H1 (cell line): ENCODE results near the gene BRD1. TPM values are rescaled to one million over a fixed set of nuclear protein-coding genes. Genes with fewer than 3 reads are reported as not detected.

Experiments
- CTCF ChIA-PET: fragments of 300-600 bp; sonication (Branson Sonifier 250); formaldehyde crosslinking; loops from one replicate; lab custom pipeline; 2021; ENCODE audit not compliant: partially characterized antibody; lab: Charles Lee
- POLR2A ChIA-PET: fragments of 300-600 bp; sonication (Branson Sonifier 250); formaldehyde crosslinking; loops from one replicate; lab custom pipeline; 2021; ENCODE audit warnings: inconsistent platforms; ENCODE audit not compliant: partially characterized antibody; lab: Charles Lee
- DNase-seq, 2 experiments: peaks; one replicate each; pipeline versions ENCODE4 v3.0.0 to v3.0.0-alpha.2; 2010 to 2022; ENCODE audit warnings: low spot score in 2 of 2, low read depth in 1 of 2, mixed read lengths in 1 of 2
- FAIRE-seq: peaks from 2 replicates; lab custom pipeline; 2011; peaks lifted over from hg19 to GRCh38; lab: Jason Lieb, UNC
- H2AFZ ChIP-seq: 2 replicates; pipeline ENCODE4 v1.8.1; 2012; ENCODE audit warnings: low read length, inconsistent platforms
- H2AK5ac ChIP-seq: 2 replicates; pipeline ENCODE4 v1.6.1; 2013; ENCODE audit warnings: low read depth, low read length
- H2BK120ac ChIP-seq: replicated peaks from 2 replicates; pipeline ENCODE3; 2013; ENCODE audit warnings: low read depth, low read length, inconsistent platforms
- H2BK12ac ChIP-seq: 2 replicates; pipeline ENCODE4 v1.6.1; 2013; ENCODE audit warnings: low read depth, low read length
- H2BK15ac ChIP-seq: 2 replicates; pipeline ENCODE4 v1.6.1; 2013; ENCODE audit warnings: low read length
- H2BK20ac ChIP-seq: 2 replicates; pipeline ENCODE4 v1.6.1; 2013; ENCODE audit warnings: low read length
- H2BK5ac ChIP-seq: 2 replicates; pipeline ENCODE4 v1.6.1; 2013; ENCODE audit warnings: low read depth, low read length
- H3K14ac ChIP-seq: 2 replicates; pipeline ENCODE4 v1.6.1; 2013; ENCODE audit warnings: inconsistent platforms; ENCODE audit not compliant: insufficient read length
- H3K18ac ChIP-seq: 2 replicates; pipeline ENCODE4 v1.6.1; 2013; ENCODE audit warnings: low read length; ENCODE audit errors: extremely low read depth
- H3K23ac ChIP-seq: 2 replicates; pipeline ENCODE4 v1.6.1; 2013; ENCODE audit warnings: inconsistent platforms; ENCODE audit not compliant: insufficient read length
- H3K23me2 ChIP-seq: 2 replicates; pipeline ENCODE4 v1.6.1; 2013; ENCODE audit warnings: low read depth, low read length
- H3K27ac ChIP-seq: 2 replicates; pipeline ENCODE4 v1.6.1; 2011; ENCODE audit warnings: low read depth, low read length, inconsistent platforms
- H3K27me3 ChIP-seq, 4 experiments: replicated peaks in 1 of 4; 1 replicate in 1 of 4; 2 replicates in 3 of 4; pipeline versions ENCODE4 v1.6.1 to v1.8.1; 2011 to 2013; ENCODE audit warnings: low read length in 3 of 4, mild to moderate bottlenecking in 3 of 4, inconsistent platforms in 2 of 4, mixed read lengths in 2 of 4, moderate library complexity in 1 of 4; ENCODE audit not compliant: control insufficient read depth in 3 of 4, insufficient read depth in 3 of 4; ENCODE audit errors: extremely low read depth in 1 of 4
- H3K36me3 ChIP-seq, 4 experiments: 2 replicates each; pipeline versions ENCODE4 v1.6.1 to v1.8.1; 2011 to 2013; ENCODE audit warnings: mild to moderate bottlenecking in 4 of 4, low read length in 3 of 4, moderate library complexity in 2 of 4, control low read depth in 1 of 4, inconsistent platforms in 1 of 4; ENCODE audit not compliant: insufficient read depth in 4 of 4, control insufficient read depth in 2 of 4
- H3K4ac ChIP-seq: replicated peaks from 2 replicates; pipeline ENCODE3; 2013; ENCODE audit warnings: low read length, low read depth, mixed read lengths, inconsistent platforms; ENCODE audit not compliant: insufficient read length
- H3K4me1 ChIP-seq, 4 experiments: replicated peaks in 1 of 4; 1 replicate in 1 of 4; 2 replicates in 3 of 4; pipeline versions ENCODE4 v1.6.1 to v1.8.1; 2011 to 2013; ENCODE audit warnings: low read length in 3 of 4, inconsistent platforms in 2 of 4, mixed read lengths in 1 of 4; ENCODE audit not compliant: insufficient read depth in 4 of 4, control insufficient read depth in 3 of 4
- H3K4me2 ChIP-seq, 2 experiments: 2 replicates each; pipeline versions ENCODE4 v1.6.1 to v1.8.1; 2011 to 2013; ENCODE audit warnings: low read depth in 2 of 2, low read length in 2 of 2, control low read depth in 1 of 2, inconsistent platforms in 1 of 2, mild to moderate bottlenecking in 1 of 2; ENCODE audit not compliant: insufficient read depth in 1 of 2
- H3K4me3 ChIP-seq, 4 experiments: fragments of 200-600, 300-600 bp in 1 of 4; sonication (generic), shearing (Covaris generic), sonication (Bioruptor Twin) in 1 of 4; 2 replicates each; pipeline versions ENCODE4 v1.5.1 to v1.8.1; 2011 to 2016; ENCODE audit warnings: low read length in 4 of 4, low read depth in 3 of 4, control low read depth in 2 of 4, inconsistent platforms in 2 of 4, mild to moderate bottlenecking in 2 of 4, mixed read lengths in 1 of 4, moderate library complexity in 1 of 4; ENCODE audit not compliant: insufficient read depth in 2 of 4; ENCODE audit errors: extremely low read depth in 1 of 4
- H3K56ac ChIP-seq: replicated peaks from 2 replicates; pipeline ENCODE3; 2013; ENCODE audit warnings: low read depth, mild to moderate bottlenecking, mixed read lengths, low read length, inconsistent platforms; ENCODE audit not compliant: insufficient read length
- H3K79me1 ChIP-seq: 2 replicates; pipeline ENCODE4 v1.6.1; 2013; ENCODE audit warnings: low read depth, low read length, control low read depth
- H3K79me2 ChIP-seq, 2 experiments: 2 replicates each; pipeline versions ENCODE4 v1.6.1 to v1.8.1; 2012 to 2013; ENCODE audit warnings: low read length in 2 of 2, mild to moderate bottlenecking in 2 of 2, inconsistent platforms in 1 of 2; ENCODE audit not compliant: insufficient read depth in 2 of 2, control insufficient read depth in 1 of 2
- H3K9ac ChIP-seq, 4 experiments: replicated peaks in 1 of 4; 1 replicate in 1 of 4; 2 replicates in 3 of 4; pipeline versions ENCODE4 v1.6.1 to v1.8.1; 2011 to 2013; ENCODE audit warnings: low read depth in 3 of 4, low read length in 3 of 4, control low read depth in 2 of 4, mild to moderate bottlenecking in 2 of 4, moderate library complexity in 2 of 4, inconsistent platforms in 1 of 4; ENCODE audit errors: extremely low read depth in 1 of 4
- H3K9me3 ChIP-seq, 2 experiments: 2 replicates each; pipeline versions ENCODE4 v1.6.1 to v1.8.1; 2012 to 2013; ENCODE audit warnings: mild to moderate bottlenecking in 2 of 2, moderate library complexity in 2 of 2, control low read depth in 1 of 2, inconsistent platforms in 1 of 2, low read depth in 1 of 2, low read length in 1 of 2, mixed read lengths in 1 of 2; ENCODE audit not compliant: insufficient read depth in 2 of 2
- H4K20me1 ChIP-seq, 2 experiments: replicated peaks in 1 of 2; 2 replicates each; pipeline versions ENCODE3 to v1.8.1; 2011 to 2013; ENCODE audit warnings: inconsistent platforms in 2 of 2, low read length in 2 of 2, mild to moderate bottlenecking in 1 of 2; ENCODE audit not compliant: insufficient read depth in 2 of 2, control insufficient read depth in 1 of 2
- H4K5ac ChIP-seq: 2 replicates; pipeline ENCODE4 v1.6.1; 2013; ENCODE audit warnings: low read length, low read depth, mixed read lengths, inconsistent platforms; ENCODE audit not compliant: insufficient read length
- H4K8ac ChIP-seq: 2 replicates; pipeline ENCODE4 v1.8.0; 2013; ENCODE audit warnings: mild to moderate bottlenecking, moderate library complexity, low read length, inconsistent platforms; ENCODE audit not compliant: insufficient read depth; ENCODE audit errors: extremely low read depth
- H4K91ac ChIP-seq: replicated peaks from 2 replicates; pipeline ENCODE3; 2013; ENCODE audit warnings: low read length, mixed read lengths, inconsistent platforms; ENCODE audit not compliant: insufficient read length
- HDAC2 ChIP-seq, 2 experiments: fragments of 300-600 bp in 1 of 2; sonication (generic) in 1 of 2; IDR thresholded peaks; 2 replicates each; pipeline ENCODE4 v1.6.1; 2011 to 2012; ENCODE audit warnings: low read depth in 2 of 2, low read length in 2 of 2, mild to moderate bottlenecking in 2 of 2, moderate library complexity in 2 of 2, borderline replicate concordance in 1 of 2, inconsistent platforms in 1 of 2
- WGBS, 2 experiments: shearing (Covaris generic) in 1 of 2; methylation state at CpG; one replicate each; pipeline versions ENCODE4 v1.1.6 to v1.1.7; 2013 to 2015; ENCODE audit warnings: low lambda C conversion rate in 2 of 2, mixed read lengths in 2 of 2, inconsistent platforms in 1 of 2, low coverage in 1 of 2, missing lambda C conversion rate in 1 of 2; ENCODE audit not compliant: insufficient replicate concordance in 2 of 2, insufficient coverage in 1 of 2, insufficient read length in 1 of 2; ENCODE audit errors: extremely low coverage in 1 of 2, missing lambda C conversion rate in 1 of 2; 5-methylcytosine and 5-hydroxymethylcytosine counted together
- polyA plus RNA-seq, 7 experiments: library from polyadenylated mRNA; depleted of rRNA in 3 of 7; stranded (reverse) in 5 of 7; unstranded in 2 of 7; fragments of >200 nt in 5 of 7; fragments of 200-250 nt in 2 of 7; gene quantifications; 1 replicate in 5 of 7; 2 replicates in 1 of 7; 4 replicates in 1 of 7; pipeline versions ENCODE4 v1.2.1 to v1.2.3, GENCODE V29; 2011 to 2013; ENCODE audit warnings: missing spikeins in 2 of 7, mixed read lengths in 2 of 7
- total RNA-seq: library from RNA; stranded (reverse); fragmentation: NEBNext Ultra II Directional; extraction: Animal tissue kit (Norgen Biotek cat#: 25700); gene quantifications from 2 replicates; pipeline ENCODE4 v1.2.1, GENCODE V29; 2021

BRD1 gene
- total and polyA plus RNA-seq, 2 of the 8 experiments (the other 6 are each of a cell fraction or from before 2014, with no cell fraction given) = 6.8 to 34.0 TPM

DNA sequence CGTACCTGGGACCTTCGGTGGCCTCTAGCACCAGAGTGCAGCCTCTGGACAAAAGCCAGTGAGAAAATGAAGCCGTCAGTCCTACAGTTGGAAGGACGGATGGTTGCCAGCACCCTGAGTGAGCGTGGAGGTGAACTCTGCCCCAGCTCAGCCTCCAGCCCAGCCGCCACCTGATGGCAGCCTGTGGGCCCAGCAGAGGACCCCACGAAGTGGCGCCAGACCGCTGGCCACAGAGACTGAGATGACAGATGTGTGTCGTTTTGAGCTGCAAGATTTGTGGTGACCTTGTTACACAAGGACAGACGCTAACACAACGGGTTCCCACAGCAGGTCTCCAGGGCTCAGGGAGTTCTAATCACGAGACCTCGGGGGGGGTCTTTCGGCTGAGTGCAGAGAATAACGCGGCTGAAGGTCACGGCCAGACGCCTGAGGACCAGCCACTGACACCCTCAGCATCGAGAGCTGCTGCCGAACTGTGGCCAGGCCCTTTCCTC lies 75.0 kb downstream of the BRD1 start:
- H3K14ac ChIP-seq = no peak overlapping the region
- no peak for TF ChIP-seq HDAC2 (IDR thresholded peaks at IDR 0.05; ENCODE audit: borderline replicate concordance in 1 of 2, low read depth in 2 of 2, low read length in 2 of 2)
- TF ChIP-seq, all 59 proteins: peak for 0
- H3K23me2 ChIP-seq = no peaks in the 10 kb centered on the region
- H3K4ac ChIP-seq = no peak overlapping the region
- no peak overlapping the region for H4K5ac ChIP-seq
- no peaks in the 10 kb centered on the region for H3K79me2 ChIP-seq
- H2AFZ ChIP-seq = no peak overlapping the region
- H3K23ac ChIP-seq = no peak overlapping the region
- H3K56ac ChIP-seq = no peak overlapping the region
- H3K4me2 ChIP-seq = no peak overlapping the region
- no peak overlapping the region for H3K9ac ChIP-seq
- H3K4me1 ChIP-seq = peaks cover 0 to 5% (median 2%) of the 10 kb centered on the region in 4 experiments; a peak in 3 of 7 replicates
- no peaks in the 10 kb centered on the region for H4K20me1 ChIP-seq
- ChIA-PET CTCF (no interaction called here), POLR2A (interaction anchor here (1.1 kb wide), 1 partner anchor 11 kb away, joined by 3 read pairs; no protein-coding TSS in a partner anchor)
- no peak overlapping the region for H2BK120ac ChIP-seq
- H2BK12ac ChIP-seq = no peak overlapping the region
- no peak overlapping the region for H4K8ac ChIP-seq
- H3K27me3 ChIP-seq = no peaks in the 10 kb centered on the region
- no peak overlapping the region for H3K4me3 ChIP-seq
- WGBS, 2 experiments = 91% methylated on average over 21 of the region's 21 CpGs; no CpG with 5 or more reads in 1 of the 2 experiments
- H2BK15ac ChIP-seq = no peak overlapping the region; the same call in 1 of the 2 replicates
- no peak overlapping the region for H2BK5ac ChIP-seq
- no peaks in the 10 kb centered on the region for H3K36me3 ChIP-seq
- H3K27ac ChIP-seq = no peak overlapping the region
- DNase-seq (no peak), FAIRE-seq (no peak)
- no peak overlapping the region for H3K18ac ChIP-seq
- no peak overlapping the region for H2BK20ac ChIP-seq
- no peak overlapping the region for H4K91ac ChIP-seq
- H3K9me3 ChIP-seq = no peaks in the 10 kb centered on the region
- no peaks in the 10 kb centered on the region for H3K79me1 ChIP-seq
- H2AK5ac ChIP-seq = no peak overlapping the region
